ENCODE measurements around the gene INSIG2. TPM values are rescaled to one million over a fixed set of nuclear protein-coding genes. Genes with fewer than 3 reads are reported as not detected.

Gene INSIG2
- total RNA-seq, 1 experiment from 2014 or later: 12.2 TPM

GRCh38 chr2:118121986-118122524, 33.8 kb downstream of the INSIG2 start:
- no peak overlapping the region for H3K27ac Mint-ChIP-seq (ENCODE audit: unreplicated experiment)
- POLR2A ChIA-PET: no interaction called here
- no TSS peak for BruUV-seq (replicated peaks)

GRCh38 chr2:118122594-118123281, 34.5 kb downstream of the INSIG2 start:
- peaks cover 13% of the 10 kb centered on the region for H3K4me1 ChIP-seq

More at GRCh38 chr2:118121986-118122524, 33.8 kb downstream of the INSIG2 start:
- no peaks in the 10 kb centered on the region for H3K9me3 Mint-ChIP-seq (ENCODE audit: unreplicated experiment)
- peaks cover 12% of the 10 kb centered on the region for H3K4me1 Mint-ChIP-seq (ENCODE audit: low read depth, unreplicated experiment)
- DNase-seq: no peak
- no peaks in the 10 kb centered on the region for H3K36me3 ChIP-seq (ENCODE audit: control insufficient read depth, insufficient read depth, low read length)
- no peaks in the 10 kb centered on the region for H3K27me3 Mint-ChIP-seq (ENCODE audit: insufficient read depth, unreplicated experiment)
- H3K9me3 ChIP-seq: no peaks in the 10 kb centered on the region
- H3K27me3 ChIP-seq (replicated peaks; ENCODE audit: control insufficient read depth, insufficient read depth, low read length): no peaks in the 10 kb centered on the region
- no peaks in the 10 kb centered on the region for H3K36me3 Mint-ChIP-seq (ENCODE audit: insufficient read depth, unreplicated experiment)
- no peak for TF ChIP-seq CTCF (IDR thresholded peaks at IDR 0.05; ENCODE audit: insufficient read depth in 1 of 2, low read depth in 1 of 2, low read length in 1 of 2, severe bottlenecking in 1 of 2, unreplicated experiment in 1 of 2)
- H3K4me1 ChIP-seq: peaks cover 13% of the 10 kb centered on the region
- no peak overlapping the region for H3K4me3 Mint-ChIP-seq (ENCODE audit: unreplicated experiment)
- CTCF ChIA-PET: no interaction called here
- no peak overlapping the region for H3K4me3 ChIP-seq (ENCODE audit: low read depth, low read length)
- intact Hi-C loops (cut with micrococcal nuclease; ENCODE audit: unreplicated experiment): loop anchor here (2.0 kb wide), 1 partner anchor 33 kb away; the partner anchor contains the start of gene INSIG2

More at GRCh38 chr2:118122594-118123281, 34.5 kb downstream of the INSIG2 start:
- DNase-seq: no peak
- no peak overlapping the region for H3K4me3 ChIP-seq (ENCODE audit: low read depth, low read length)
- intact Hi-C loops (cut with micrococcal nuclease; ENCODE audit: unreplicated experiment): loop anchor here (2.0 kb wide), 1 partner anchor 34 kb away; the partner anchor contains the start of gene INSIG2
- Mint-ChIP-seq H3K9me3 (ENCODE audit: unreplicated experiment) (no peaks in the 10 kb centered on the region), H3K4me1 (ENCODE audit: low read depth, unreplicated experiment) (peaks cover 12% of the 10 kb centered on the region), H3K36me3 (ENCODE audit: insufficient read depth, unreplicated experiment) (no peaks in the 10 kb centered on the region), H3K27ac (ENCODE audit: unreplicated experiment) (no peak overlapping the region), H3K4me3 (ENCODE audit: unreplicated experiment) (no peak overlapping the region), H3K27me3 (ENCODE audit: insufficient read depth, unreplicated experiment) (no peaks in the 10 kb centered on the region)
- no peaks in the 10 kb centered on the region for H3K9me3 ChIP-seq
- no peak for TF ChIP-seq CTCF (IDR thresholded peaks at IDR 0.05; ENCODE audit: insufficient read depth in 1 of 2, low read depth in 1 of 2, low read length in 1 of 2, severe bottlenecking in 1 of 2, unreplicated experiment in 1 of 2)
- H3K27me3 ChIP-seq (replicated peaks; ENCODE audit: control insufficient read depth, insufficient read depth, low read length): no peaks in the 10 kb centered on the region
- no peaks in the 10 kb centered on the region for H3K36me3 ChIP-seq (ENCODE audit: control insufficient read depth, insufficient read depth, low read length)
- no TSS peak for BruUV-seq (replicated peaks)
- CTCF ChIA-PET: no interaction called here
- POLR2A ChIA-PET: no interaction called here
